Neural cell (in vitro differentiated cells): ENCODE results near the gene CRYM. TPM values are rescaled to one million over a fixed set of nuclear protein-coding genes. Genes with fewer than 3 reads are reported as not detected.
"Not testable (repeated sequence)": the region's sequence is repeated elsewhere in the genome, so short reads cannot be mapped to it uniquely, and the experiment has no call there.

Experiments used
- H2AFZ ChIP-seq: fragments of 200-600, 300-800 bp; sonication (generic), shearing (Covaris generic); 2 replicates; pipeline ENCODE4 v1.6.0; 2014; ENCODE audit warnings: low read depth, mild to moderate bottlenecking, antibody characterized with exemption, low read length, moderate library complexity
- H3F3A ChIP-seq: fragments of 200-600 bp; shearing (Covaris generic); 2 replicates; pipeline ENCODE4 v1.6.1; 2016; ENCODE audit warnings: mild to moderate bottlenecking, moderate library complexity, mixed read lengths, antibody characterized with exemption, low read length; ENCODE audit not compliant: insufficient read depth, poor library complexity, severe bottlenecking
- H3K27ac ChIP-seq: fragments of 200-600, 300-800 bp; sonication (generic), shearing (Covaris generic); 2 replicates; pipeline ENCODE4 v1.5.1; 2014; ENCODE audit warnings: mild to moderate bottlenecking, low read length, moderate library complexity
- H3K27me3 ChIP-seq: fragments of 300-800, 200-600 bp; sonication (generic), shearing (Covaris generic); 2 replicates; pipeline ENCODE4 v1.6.0; 2014; ENCODE audit warnings: mild to moderate bottlenecking, low read depth, low read length, moderate library complexity; ENCODE audit not compliant: insufficient read depth
- H3K36me3 ChIP-seq: fragments of 300-800, 200-600 bp; sonication (generic), shearing (Covaris generic); 2 replicates; pipeline ENCODE4 v1.5.1; 2014; ENCODE audit warnings: mild to moderate bottlenecking, antibody characterized with exemption, low read length, moderate library complexity; ENCODE audit not compliant: insufficient read depth
- H3K4me2 ChIP-seq: fragments of 300-800, 200-600 bp; sonication (generic), shearing (Covaris generic); 2 replicates; pipeline ENCODE4 v1.6.0; 2014; ENCODE audit warnings: mild to moderate bottlenecking, low read length
- H3K4me3 ChIP-seq: fragments of 300-800, 200-600 bp; sonication (generic), shearing (Covaris generic); 2 replicates; pipeline ENCODE4 v1.5.1; 2014; ENCODE audit warnings: mild to moderate bottlenecking, low read length, moderate library complexity
- H3K79me2 ChIP-seq: fragments of 200-600 bp; shearing (Covaris generic); replicated peaks from 2 replicates; pipeline ENCODE4 v1.6.0; 2014; ENCODE audit warnings: mild to moderate bottlenecking, low read length, moderate library complexity; ENCODE audit not compliant: insufficient read depth
- H3K9ac ChIP-seq: fragments of 300-800, 200-600 bp; sonication (generic), shearing (Covaris generic); 2 replicates; pipeline ENCODE4 v1.6.1; 2016; ENCODE audit warnings: mild to moderate bottlenecking, low read length, mixed read lengths
- H3K9me2 ChIP-seq: fragments of 200-600 bp; shearing (Covaris generic); 2 replicates; pipeline ENCODE4 v1.6.1; 2016; ENCODE audit warnings: mild to moderate bottlenecking, low read length, mixed read lengths; ENCODE audit not compliant: insufficient read depth
- H3K9me3 ChIP-seq: fragments of 200-600, 300-800 bp; sonication (generic), shearing (Covaris generic); 2 replicates; pipeline ENCODE4 v1.6.1; 2016; ENCODE audit warnings: mild to moderate bottlenecking, mixed run types, low read length, moderate library complexity, mixed read lengths
- H4K20me1 ChIP-seq: fragments of 200-600 bp; shearing (Covaris generic); 2 replicates; pipeline ENCODE4 v1.6.1; 2016; ENCODE audit warnings: mild to moderate bottlenecking, mixed run types; ENCODE audit not compliant: insufficient read depth
- CTCF ChIP-seq: fragments of 450-650 bp; IDR thresholded peaks from 2 replicates; pipeline ENCODE4 v1.5.1; 2014; ENCODE audit warnings: antibody characterized with exemption, mild to moderate bottlenecking, moderate library complexity; ENCODE audit not compliant: poor library complexity, severe bottlenecking
- EP300 ChIP-seq: fragments of 450-650 bp; conservative IDR thresholded peaks from 2 replicates; pipeline ENCODE4 v1.6.1; 2014; ENCODE audit warnings: antibody characterized with exemption, mild to moderate bottlenecking, moderate library complexity; ENCODE audit not compliant: poor library complexity, severe bottlenecking
- EZH2 ChIP-seq: fragments of 200-600, 300-800 bp; shearing (Covaris generic), sonication (generic); IDR thresholded peaks from 2 replicates; pipeline ENCODE4 v1.6.1; 2014; ENCODE audit warnings: antibody characterized with exemption, low read length, borderline replicate concordance, mild to moderate bottlenecking; ENCODE audit not compliant: insufficient read depth, poor library complexity, severe bottlenecking
- MXI1 ChIP-seq: fragments of 450-650 bp; conservative IDR thresholded peaks from 2 replicates; pipeline ENCODE4 v1.6.1; 2014; ENCODE audit warnings: antibody characterized with exemption, mild to moderate bottlenecking; ENCODE audit not compliant: poor library complexity, severe bottlenecking
- POLR2AphosphoS5 ChIP-seq: IDR thresholded peaks from 2 replicates; pipeline ENCODE4 v1.6.1; 2012
- RAD21 ChIP-seq: fragments of 450-650 bp; conservative IDR thresholded peaks from 2 replicates; pipeline ENCODE4 v1.6.1; 2014; ENCODE audit warnings: antibody characterized with exemption, mild to moderate bottlenecking, moderate library complexity
- SMC3 ChIP-seq: fragments of 450-650 bp; conservative IDR thresholded peaks from 2 replicates; pipeline ENCODE4 v1.6.1; 2014; ENCODE audit warnings: antibody characterized with exemption, mild to moderate bottlenecking, moderate library complexity; ENCODE audit not compliant: poor library complexity
- TAF1 ChIP-seq: IDR thresholded peaks from 2 replicates; pipeline ENCODE4 v1.6.1; 2012; ENCODE audit warnings: low read depth
- polyA plus RNA-seq: library from polyadenylated mRNA; depleted of rRNA; stranded (reverse); fragments of >200 nt; gene quantifications from 2 replicates; pipeline ENCODE4 v1.2.3, GENCODE V29; 2014
- TF ChIP-seq, protein P1 (sequence below): IDR thresholded peaks from 2 replicates; pipeline ENCODE4 v1.6.1; 2012; ENCODE audit warnings: borderline replicate concordance

Gene CRYM
- polyA plus RNA-seq, 1 donor from 2014 or later: 3.8 TPM

DNA sequence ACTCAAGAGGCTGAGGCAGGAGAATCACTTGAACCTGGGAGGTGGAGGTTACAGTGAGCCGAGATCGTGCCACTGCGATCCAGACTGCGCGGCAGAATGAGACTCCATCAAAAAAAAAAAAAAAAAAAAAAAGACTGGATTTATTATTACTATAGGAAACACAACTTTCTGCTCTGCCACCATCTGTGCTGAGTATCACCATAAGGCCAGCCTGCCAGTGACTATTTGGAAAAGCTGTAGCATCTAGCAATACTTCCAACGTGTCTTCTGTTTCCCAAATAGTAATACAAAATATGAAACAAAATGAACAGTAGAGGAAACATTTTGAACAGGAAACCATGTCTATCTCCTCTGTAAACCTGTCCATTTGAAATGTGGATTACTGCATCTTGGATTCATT lies 43.6 kb upstream of the CRYM start:
- H4K20me1 ChIP-seq: no peaks in the 10 kb centered on the region
- no peaks in the 10 kb centered on the region for H3K9me3 ChIP-seq
- no peak overlapping the region for H3K27ac ChIP-seq
- no peaks in the 10 kb centered on the region for H3K36me3 ChIP-seq
- H3K4me2 ChIP-seq: no peak overlapping the region
- no peaks in the 10 kb centered on the region for H3K9me2 ChIP-seq
- H3K27me3 ChIP-seq: no peaks in the 10 kb centered on the region
- TF ChIP-seq TAF1: no peak
- TF ChIP-seq RAD21: no peak
- TF ChIP-seq POLR2AphosphoS5: no peak
- no peak for TF ChIP-seq EZH2
- no peak overlapping the region for H3K9ac ChIP-seq
- H3F3A ChIP-seq: no peaks in the 10 kb centered on the region
- no peak overlapping the region for H3K4me3 ChIP-seq
- H2AFZ ChIP-seq: no peak overlapping the region
- no peaks in the 10 kb centered on the region for H3K79me2 ChIP-seq

DNA sequence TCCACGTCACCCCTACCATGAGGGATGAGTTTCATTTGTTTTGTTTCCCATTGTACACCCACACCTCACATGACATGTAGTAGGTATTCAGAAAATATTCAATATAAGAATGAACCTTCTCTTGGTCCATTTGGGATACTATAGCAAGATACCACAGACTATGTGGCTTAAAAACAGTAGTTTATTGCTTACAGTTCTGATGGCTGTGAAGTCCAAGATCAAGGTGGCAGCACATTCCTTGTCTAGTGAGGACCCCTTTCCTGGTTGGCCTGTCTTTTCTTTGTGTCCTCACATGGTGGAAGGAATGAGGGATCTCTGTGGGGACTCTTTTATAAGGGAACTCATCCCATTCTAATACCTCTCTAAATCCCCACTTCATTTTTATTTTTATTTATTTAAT lies 36.2 kb upstream of the CRYM start:
- Histone ChIP-seq H2AFZ (no peak overlapping the region), H3K9ac (no peak overlapping the region), H3K79me2 (no peaks in the 10 kb centered on the region), H3K27me3 (no peaks in the 10 kb centered on the region), H4K20me1 (no peaks in the 10 kb centered on the region), H3K4me2 (no peak overlapping the region), H3K9me3 (no peaks in the 10 kb centered on the region), H3K9me2 (no peaks in the 10 kb centered on the region), H3K36me3 (no peaks in the 10 kb centered on the region), H3F3A (no peaks in the 10 kb centered on the region), H3K4me3 (no peak overlapping the region), H3K27ac (no peak overlapping the region)
- TF ChIP-seq POLR2AphosphoS5 (no peak), EP300 (no peak), CTCF (no peak), SMC3 (no peak), RAD21 (no peak), EZH2 (no peak), MXI1 (no peak), TAF1 (no peak)
- TF ChIP-seq, protein P1, sequence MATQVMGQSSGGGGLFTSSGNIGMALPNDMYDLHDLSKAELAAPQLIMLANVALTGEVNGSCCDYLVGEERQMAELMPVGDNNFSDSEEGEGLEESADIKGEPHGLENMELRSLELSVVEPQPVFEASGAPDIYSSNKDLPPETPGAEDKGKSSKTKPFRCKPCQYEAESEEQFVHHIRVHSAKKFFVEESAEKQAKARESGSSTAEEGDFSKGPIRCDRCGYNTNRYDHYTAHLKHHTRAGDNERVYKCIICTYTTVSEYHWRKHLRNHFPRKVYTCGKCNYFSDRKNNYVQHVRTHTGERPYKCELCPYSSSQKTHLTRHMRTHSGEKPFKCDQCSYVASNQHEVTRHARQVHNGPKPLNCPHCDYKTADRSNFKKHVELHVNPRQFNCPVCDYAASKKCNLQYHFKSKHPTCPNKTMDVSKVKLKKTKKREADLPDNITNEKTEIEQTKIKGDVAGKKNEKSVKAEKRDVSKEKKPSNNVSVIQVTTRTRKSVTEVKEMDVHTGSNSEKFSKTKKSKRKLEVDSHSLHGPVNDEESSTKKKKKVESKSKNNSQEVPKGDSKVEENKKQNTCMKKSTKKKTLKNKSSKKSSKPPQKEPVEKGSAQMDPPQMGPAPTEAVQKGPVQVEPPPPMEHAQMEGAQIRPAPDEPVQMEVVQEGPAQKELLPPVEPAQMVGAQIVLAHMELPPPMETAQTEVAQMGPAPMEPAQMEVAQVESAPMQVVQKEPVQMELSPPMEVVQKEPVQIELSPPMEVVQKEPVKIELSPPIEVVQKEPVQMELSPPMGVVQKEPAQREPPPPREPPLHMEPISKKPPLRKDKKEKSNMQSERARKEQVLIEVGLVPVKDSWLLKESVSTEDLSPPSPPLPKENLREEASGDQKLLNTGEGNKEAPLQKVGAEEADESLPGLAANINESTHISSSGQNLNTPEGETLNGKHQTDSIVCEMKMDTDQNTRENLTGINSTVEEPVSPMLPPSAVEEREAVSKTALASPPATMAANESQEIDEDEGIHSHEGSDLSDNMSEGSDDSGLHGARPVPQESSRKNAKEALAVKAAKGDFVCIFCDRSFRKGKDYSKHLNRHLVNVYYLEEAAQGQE: no peak

- H3K27me3 ChIP-seq, H4K20me1 ChIP-seq, H3K9me2 ChIP-seq, H2AFZ ChIP-seq, H3K4me2 ChIP-seq, H3K9ac ChIP-seq, H3K27ac ChIP-seq, H3F3A ChIP-seq, H3K9me3 ChIP-seq, H3K4me3 ChIP-seq, H3K36me3 ChIP-seq, H3K79me2 ChIP-seq: not testable (repeated sequence)
Observed at GRCh38 chr16:21312863-21313372, 34.8 kb upstream of the CRYM start.

- H3F3A ChIP-seq, H3K4me3 ChIP-seq, H3K4me2 ChIP-seq, H3K9me3 ChIP-seq, H3K9ac ChIP-seq, H2AFZ ChIP-seq, H3K27me3 ChIP-seq, H3K9me2 ChIP-seq, H3K79me2 ChIP-seq, H3K27ac ChIP-seq, H3K36me3 ChIP-seq, H4K20me1 ChIP-seq: not testable (repeated sequence)
Observed at GRCh38 chr16:21312046-21312445, 34.0 kb upstream of the CRYM start.

- peaks cover 24% of the 10 kb centered on the region for H3K27me3 ChIP-seq
- H3K9me3 ChIP-seq, H3K36me3 ChIP-seq, H3K4me2 ChIP-seq, H3K27ac ChIP-seq, H3K4me3 ChIP-seq, H3F3A ChIP-seq, H3K79me2 ChIP-seq, H3K9me2 ChIP-seq, H3K9ac ChIP-seq, H2AFZ ChIP-seq, H4K20me1 ChIP-seq: not testable (repeated sequence)
Observed at GRCh38 chr16:21306712-21307111, 28.6 kb upstream of the CRYM start.
